Stomach (tissue), 4 donors: ENCODE data around the gene CTTNBP2.

ENCODE experiments used
- CTCF ChIP-seq, 7 experiments: fragments of 450-650 bp in 4 of 7; fragments of 200-600 bp in 3 of 7; sonication (generic) in 3 of 7; IDR thresholded peaks; one replicate each; pipeline ENCODE4 v1.5.1; 2016 to 2019; ENCODE audit warnings: antibody characterized with exemption in 7 of 7, control low read depth in 2 of 7, mild to moderate bottlenecking in 1 of 7
- EP300 ChIP-seq: sonication (generic); formaldehyde crosslinking; IDR thresholded peaks from one replicate; pipeline ENCODE4 v1.6.1; 2017; ENCODE audit warnings: antibody characterized with exemption
- POLR2A ChIP-seq, 4 donors: fragments of 450-650 bp; IDR thresholded peaks; one replicate each; pipeline ENCODE4 v1.6.1; 2016; ENCODE audit warnings: antibody characterized with exemption in 4 of 4, control low read depth in 2 of 4, mild to moderate bottlenecking in 1 of 4, moderate library complexity in 1 of 4
- POLR2AphosphoS5 ChIP-seq, 3 donors: sonication (generic); formaldehyde crosslinking; IDR thresholded peaks; one replicate each; pipeline ENCODE4 v1.6.1; 2016; ENCODE audit warnings: antibody characterized with exemption in 3 of 3

- TF ChIP-seq CTCF (IDR thresholded peaks at IDR 0.05) (no peak), POLR2AphosphoS5 (IDR thresholded peaks at IDR 0.05) (no peak), POLR2A (IDR thresholded peaks at IDR 0.05) (no peak), EP300 (no peak)
Observed at GRCh38 chr7:117896339-117896738, 23.1 kb upstream of the CTTNBP2 start.
